ENCODE results near the gene CDH13.

Gene CDH13

GRCh38 chr16:83328936-83329335, 702.2 kb downstream of the CDH13 start:
- no peak for DNase-seq

- no peak for DNase-seq
Measured at GRCh38 chr16:83329441-83329840, 702.7 kb downstream of the CDH13 start.

- no peak for DNase-seq
Measured at GRCh38 chr16:83330251-83330650, 703.5 kb downstream of the CDH13 start.

- no peak for DNase-seq
Measured at GRCh38 chr16:83335076-83335475, 708.3 kb downstream of the CDH13 start.

GRCh38 chr16:83336603-83337002, 709.8 kb downstream of the CDH13 start:
- DNase-seq = no peak

- no peak for DNase-seq
Measured at GRCh38 chr16:83338138-83338537, 711.4 kb downstream of the CDH13 start.

- DNase-seq = no peak
Measured at GRCh38 chr16:83338941-83339340, 712.2 kb downstream of the CDH13 start.

GRCh38 chr16:83343935-83344366, 717.2 kb downstream of the CDH13 start:
- DNase-seq = no peak

- DNase-seq = no peak
Measured at GRCh38 chr16:83345846-83346640, 719.3 kb downstream of the CDH13 start.

GRCh38 chr16:83348991-83349390, 722.2 kb downstream of the CDH13 start:
- no peak for DNase-seq

GRCh38 chr16:83350481-83350880, 723.7 kb downstream of the CDH13 start:
- no peak for DNase-seq

- DNase-seq = no peak
Measured at GRCh38 chr16:83351846-83352245, 725.1 kb downstream of the CDH13 start.

GRCh38 chr16:83353241-83353640, 726.5 kb downstream of the CDH13 start:
- no peak for DNase-seq

- DNase-seq = no peak
Measured at GRCh38 chr16:83354015-83354414, 727.2 kb downstream of the CDH13 start.

- no peak for DNase-seq
Measured at GRCh38 chr16:83355570-83356218, 728.9 kb downstream of the CDH13 start.

GRCh38 chr16:83356266-83356665, 729.5 kb downstream of the CDH13 start:
- DNase-seq = no peak

GRCh38 chr16:83356986-83357385, 730.2 kb downstream of the CDH13 start:
- DNase-seq = no peak

- no peak for DNase-seq
Measured at GRCh38 chr16:83363521-83363920, 736.8 kb downstream of the CDH13 start.

GRCh38 chr16:83365166-83365565, 738.4 kb downstream of the CDH13 start:
- no peak for DNase-seq

- DNase-seq = no peak
Measured at GRCh38 chr16:83366228-83366627, 739.5 kb downstream of the CDH13 start.

GRCh38 chr16:83374979-83375378, 748.2 kb downstream of the CDH13 start:
- no peak for DNase-seq

GRCh38 chr16:83389751-83390150, 763.0 kb downstream of the CDH13 start:
- no peak for DNase-seq

GRCh38 chr16:83390759-83391158, 764.0 kb downstream of the CDH13 start:
- DNase-seq = no peak

GRCh38 chr16:83392743-83393142, 766.0 kb downstream of the CDH13 start:
- DNase-seq = no peak

All from activated gamma-delta T cell (primary cell).